HTERT RPE-1 (cell line): ENCODE results near the gene GNA15.

Experiments used
- in situ Hi-C: fragments of 300-500 bp; cut with MboI; formaldehyde crosslinking; loops from 4 replicates; pipeline ENCODE4 v1.14.3; 2020; ENCODE audit warnings: low sequenced_read_pairs

GNA15 gene

DNA sequence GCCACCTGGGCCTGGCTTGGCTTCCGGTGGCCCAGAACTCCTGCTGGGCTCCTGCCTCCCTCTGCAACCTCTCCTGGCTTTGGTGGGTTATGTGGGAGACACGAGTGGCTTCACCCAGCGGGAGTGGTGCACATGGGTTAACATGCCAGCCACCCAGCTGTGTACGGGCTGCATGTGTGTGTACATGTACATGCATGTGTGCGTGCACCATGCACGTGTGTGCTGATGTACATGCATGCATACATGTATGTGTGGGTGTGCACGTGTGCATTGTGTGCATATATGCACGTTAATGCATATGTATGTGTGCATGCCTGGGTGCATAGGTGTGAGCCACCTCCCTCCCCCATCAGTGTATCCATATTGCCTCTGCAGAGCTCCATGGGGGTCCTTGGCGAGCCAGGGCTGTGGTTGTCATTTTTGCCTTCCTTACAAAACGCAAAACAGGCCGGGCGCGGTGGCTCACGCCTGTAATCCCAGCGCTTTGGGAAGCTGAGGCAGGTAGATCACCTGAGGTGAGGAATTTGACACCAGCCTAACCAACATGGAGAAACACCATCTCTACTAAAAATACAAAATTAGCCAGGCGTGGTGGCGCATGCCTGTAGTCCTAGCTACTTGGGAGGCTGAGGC lies 29.2 kb upstream of the GNA15 start:
- in situ Hi-C loops, result no loop called here

DNA sequence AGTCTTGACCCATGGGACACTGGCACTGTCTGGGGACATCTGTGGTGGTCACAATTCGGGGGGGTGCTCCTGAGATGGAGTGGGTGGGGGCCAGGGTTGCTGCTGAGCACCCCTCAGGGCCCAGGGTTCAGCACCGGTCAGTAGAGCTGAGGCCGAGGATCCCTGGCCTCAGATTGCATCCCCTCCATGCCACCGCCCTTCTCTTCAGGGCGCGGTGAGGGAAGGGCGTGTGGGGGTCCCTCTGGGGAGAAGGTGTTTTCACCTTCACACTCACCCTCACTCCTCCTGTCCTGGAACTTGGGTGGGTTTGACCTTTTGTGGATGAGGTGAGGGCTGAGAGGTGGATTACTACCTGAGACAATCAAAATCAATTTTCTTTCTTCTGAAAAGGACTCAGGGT lies 28.2 kb upstream of the GNA15 start:
- in situ Hi-C loops, result no loop called here

DNA sequence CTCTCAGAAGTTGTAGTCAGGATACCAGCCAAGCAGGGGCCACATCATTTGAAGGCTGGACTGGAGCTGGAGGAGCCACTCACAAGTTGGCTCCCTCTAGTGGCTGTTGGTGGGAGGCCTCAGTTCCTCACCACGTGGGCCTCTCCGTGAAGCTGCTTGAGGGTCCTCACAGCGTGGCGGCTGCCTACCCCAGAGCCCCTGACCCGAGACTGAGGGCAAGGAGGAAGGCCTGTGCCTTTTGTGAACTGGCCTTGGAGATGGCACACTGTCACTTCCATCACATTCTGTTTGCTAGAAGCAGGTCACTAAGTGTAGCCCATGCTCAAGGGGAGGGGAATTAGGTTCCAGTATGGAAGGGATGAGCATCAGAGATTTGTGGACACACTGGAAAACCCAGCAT lies 27.1 kb upstream of the GNA15 start:
- in situ Hi-C loops, result no loop called here

DNA sequence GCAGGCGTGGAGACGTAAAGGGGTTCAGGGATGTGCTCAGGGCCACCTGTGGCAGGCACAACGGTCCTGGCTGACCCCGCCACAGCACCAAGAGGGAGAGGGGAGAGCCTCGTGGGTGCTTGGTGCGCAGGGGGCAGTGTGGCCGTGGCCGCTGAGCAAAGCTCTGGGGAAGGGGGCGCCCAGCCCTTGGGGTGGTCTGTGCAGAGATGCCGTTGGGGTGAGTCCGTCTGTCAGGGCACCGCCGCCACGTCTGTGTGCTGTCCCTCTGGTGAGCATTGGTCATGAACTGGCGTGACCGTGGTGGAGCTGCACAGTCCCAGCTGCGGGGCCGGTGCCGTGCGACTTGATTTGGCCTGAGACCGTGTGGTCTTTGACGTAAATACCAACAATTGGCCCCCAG lies 26.3 kb upstream of the GNA15 start:
- in situ Hi-C loops, result no loop called here

DNA sequence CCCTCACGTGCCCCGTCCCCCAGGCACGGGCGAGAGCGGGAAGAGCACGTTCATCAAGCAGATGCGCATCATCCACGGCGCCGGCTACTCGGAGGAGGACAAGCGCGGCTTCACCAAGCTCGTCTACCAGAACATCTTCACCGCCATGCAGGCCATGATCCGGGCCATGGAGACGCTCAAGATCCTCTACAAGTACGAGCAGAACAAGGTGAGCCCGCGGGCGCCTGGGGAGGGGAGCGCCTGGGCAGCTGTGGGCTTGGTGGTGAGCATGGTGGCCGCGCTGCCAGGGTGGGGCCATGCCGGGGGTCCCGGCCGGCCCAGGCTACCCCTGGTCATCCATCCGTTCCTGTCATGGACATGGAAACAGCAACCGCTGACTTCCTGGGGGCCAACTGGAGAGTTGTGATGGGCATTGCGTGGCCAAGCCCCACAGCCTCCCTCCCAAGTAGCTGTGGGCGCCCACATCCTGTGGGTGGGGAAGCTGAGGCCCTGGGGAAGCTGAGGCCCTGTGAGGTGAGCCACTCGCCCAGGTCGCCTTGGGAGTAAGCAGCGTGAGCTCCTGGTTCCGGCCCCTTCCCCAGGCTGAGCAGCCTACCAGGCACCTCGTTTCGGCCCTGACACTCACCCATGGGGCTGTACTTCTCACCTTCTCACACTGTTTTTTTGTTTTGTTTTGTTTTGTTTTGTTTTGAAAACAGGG lies 25.6 kb upstream of the GNA15 start:
- in situ Hi-C loops, result no loop called here

DNA sequence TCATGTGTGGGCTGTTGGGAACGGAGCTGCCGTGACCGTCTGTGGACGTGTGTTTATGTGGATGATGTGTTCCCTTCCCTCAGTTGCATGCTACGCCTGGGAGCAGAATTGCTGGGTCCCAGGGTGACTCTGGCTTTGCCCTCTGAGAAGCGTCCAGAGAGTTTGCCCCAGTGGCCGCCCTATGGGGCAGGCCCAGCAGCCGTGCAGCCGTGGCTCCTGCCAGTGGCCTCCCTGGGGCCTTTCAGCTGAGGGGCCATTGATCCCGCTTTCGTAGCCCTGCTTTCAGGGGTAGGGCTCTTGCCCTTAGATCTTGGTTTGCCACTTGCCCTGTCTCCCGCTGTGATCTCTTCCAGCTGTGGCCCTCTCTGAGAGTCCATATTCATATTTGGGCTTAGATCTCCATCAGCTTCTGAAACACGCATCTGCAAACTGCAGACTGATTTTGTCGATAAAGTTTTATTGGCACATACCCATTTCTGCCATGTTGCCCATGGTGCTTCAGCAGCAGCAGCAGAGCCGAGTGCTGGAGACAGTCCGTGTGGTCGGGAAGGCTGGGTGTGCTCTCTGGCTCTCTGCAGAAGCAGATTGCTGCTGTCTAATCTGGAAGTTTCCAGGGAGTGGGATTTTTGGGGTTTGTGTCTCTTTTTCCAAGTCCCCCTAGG lies 24.1 kb upstream of the GNA15 start:
- in situ Hi-C loops, result no loop called here

DNA sequence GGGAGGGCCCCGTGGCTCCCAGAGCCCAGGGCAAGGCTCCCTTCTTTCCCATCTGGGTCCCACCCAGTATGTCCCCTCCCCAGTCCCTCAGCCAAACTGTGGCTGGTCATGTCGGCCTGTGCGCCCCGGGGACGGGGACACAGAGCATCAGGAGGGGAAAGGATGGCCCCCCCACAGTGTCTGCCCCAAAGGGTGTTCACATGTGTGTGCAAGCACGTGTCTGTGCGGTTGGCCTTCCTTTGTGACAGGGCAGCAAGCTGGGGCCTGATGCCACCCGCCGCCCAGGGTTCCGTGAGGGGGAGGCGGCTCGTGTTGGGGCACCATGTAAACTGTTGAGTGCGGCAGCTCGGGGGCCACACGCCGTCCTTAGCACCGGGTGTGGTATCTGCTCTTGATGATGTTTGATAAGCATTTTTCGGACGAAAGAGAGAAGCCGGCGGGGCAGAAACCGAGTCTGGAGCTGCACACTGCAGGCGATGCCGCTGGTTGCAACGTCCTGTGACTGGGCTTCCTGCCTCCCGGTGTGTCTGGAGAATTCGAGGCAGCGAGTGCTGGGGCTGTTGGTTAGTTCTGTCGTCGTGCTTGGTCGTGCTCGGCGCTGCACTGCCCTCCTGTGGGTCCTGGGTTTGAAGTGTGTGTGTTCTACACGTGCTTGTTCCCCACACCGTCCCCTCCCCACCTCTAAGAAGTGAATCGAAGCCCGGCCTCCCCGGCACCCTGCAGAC lies 23.3 kb upstream of the GNA15 start:
- in situ Hi-C loops, result no loop called here

DNA sequence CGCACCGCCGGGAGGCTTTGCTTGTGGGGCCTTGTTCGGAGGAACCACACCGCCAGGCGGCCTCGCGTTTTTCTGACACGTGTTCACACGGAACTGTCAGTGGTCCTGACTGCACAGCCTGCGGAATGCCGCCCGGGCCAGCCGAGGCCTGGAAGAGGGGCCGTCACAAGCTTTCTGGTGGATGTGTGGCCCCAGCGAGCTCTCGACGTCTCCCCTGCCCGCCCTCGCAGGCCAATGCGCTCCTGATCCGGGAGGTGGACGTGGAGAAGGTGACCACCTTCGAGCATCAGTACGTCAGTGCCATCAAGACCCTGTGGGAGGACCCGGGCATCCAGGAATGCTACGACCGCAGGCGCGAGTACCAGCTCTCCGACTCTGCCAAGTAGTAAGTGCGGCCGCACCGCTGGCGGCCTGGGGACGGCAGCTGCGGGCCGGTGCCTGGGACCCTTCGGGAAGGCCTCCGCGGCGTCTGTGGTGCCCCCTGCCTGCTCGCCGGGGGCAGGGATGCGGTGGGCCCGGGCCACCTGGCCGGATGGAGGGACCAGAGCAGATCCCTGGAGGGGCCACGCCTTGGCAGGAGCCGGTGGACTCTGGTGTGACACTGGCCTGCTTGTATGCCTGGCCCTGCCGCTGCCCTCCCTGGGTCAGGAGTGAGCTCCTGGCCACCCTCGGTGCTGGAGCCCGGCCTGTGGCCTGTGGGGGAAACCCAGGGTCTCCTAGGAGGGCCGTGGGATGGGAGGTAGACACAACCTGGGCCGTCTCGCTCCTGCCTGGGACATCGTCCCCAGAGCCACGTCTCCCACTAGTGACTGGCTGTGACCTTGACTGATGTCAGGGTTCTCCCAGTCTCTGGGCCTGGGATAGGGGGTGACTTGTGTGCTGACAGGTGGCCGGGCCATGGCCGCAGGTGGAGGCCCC lies 22.5 kb upstream of the GNA15 start:
- in situ Hi-C loops, result no loop called here

DNA sequence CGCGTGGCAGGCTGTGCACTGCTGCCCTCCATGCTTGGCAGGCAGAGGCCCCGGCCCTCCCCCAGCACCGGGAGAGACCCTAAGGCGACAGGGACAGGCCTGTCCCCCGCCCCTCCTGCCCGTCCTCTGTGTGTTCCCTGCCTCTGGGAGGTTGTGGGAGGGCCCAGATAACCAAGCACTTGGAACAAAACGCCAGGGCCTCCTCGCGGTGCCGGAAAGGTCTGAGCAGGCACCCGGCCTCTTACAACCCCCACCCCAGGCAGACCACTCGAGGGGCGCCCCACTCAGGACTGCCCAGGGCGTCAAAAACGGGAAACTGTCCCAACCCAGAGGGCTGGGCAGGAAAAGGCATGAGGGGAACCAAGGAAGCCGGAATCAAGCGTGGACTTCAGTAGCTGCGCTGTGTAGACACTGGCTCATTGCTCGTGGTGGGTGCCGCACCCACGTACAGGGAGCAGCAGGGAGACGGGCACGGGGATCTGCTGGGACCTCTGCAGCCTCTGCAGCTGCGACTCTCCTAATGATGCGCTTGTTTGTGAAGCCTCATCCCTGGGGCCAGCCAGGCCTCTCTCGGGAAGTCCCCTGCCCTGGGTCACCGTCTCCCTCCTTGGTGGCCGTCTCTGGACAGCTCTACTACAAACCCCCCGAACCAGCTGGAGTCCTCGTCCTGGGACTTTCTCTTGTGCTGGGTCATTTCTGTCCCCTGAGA lies 21.7 kb upstream of the GNA15 start:
- in situ Hi-C loops, result no loop called here

DNA sequence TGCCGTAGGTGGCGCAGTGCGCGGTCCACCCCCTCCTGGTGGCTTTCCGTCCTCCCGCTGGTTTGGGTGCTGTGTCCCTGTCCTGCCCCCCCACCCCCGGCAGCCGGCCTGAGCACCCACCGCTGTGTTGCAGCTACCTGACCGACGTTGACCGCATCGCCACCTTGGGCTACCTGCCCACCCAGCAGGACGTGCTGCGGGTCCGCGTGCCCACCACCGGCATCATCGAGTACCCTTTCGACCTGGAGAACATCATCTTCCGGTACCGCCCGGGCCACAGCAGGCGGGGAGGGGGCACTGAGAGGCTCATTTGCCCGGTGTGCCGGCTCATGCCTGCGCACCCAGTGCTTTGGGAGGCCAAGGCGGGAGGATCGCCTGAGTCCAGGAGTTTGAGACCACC lies 21.0 kb upstream of the GNA15 start:
- in situ Hi-C loops, result no loop called here

DNA sequence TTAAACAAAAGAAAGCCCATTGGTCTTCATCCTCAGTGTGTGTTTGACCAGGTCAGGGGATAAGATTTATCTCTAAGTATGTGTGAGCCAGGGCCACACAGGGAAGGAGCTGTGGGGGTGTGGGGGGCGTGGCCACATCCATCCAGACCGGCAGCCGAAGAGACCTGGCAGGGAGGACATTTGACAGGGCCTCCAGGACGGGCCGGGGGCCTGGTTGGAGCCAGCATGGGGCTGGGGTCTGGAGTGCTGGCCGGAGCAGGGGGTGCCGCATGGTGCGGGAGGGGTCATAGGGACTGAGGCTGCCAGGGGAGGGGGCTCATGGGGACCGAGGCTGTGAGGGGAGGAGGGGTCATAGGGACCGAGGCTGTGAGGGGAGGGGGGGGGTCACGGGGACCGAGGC lies 20.4 kb upstream of the GNA15 start:
- in situ Hi-C loops, result no loop called here

DNA sequence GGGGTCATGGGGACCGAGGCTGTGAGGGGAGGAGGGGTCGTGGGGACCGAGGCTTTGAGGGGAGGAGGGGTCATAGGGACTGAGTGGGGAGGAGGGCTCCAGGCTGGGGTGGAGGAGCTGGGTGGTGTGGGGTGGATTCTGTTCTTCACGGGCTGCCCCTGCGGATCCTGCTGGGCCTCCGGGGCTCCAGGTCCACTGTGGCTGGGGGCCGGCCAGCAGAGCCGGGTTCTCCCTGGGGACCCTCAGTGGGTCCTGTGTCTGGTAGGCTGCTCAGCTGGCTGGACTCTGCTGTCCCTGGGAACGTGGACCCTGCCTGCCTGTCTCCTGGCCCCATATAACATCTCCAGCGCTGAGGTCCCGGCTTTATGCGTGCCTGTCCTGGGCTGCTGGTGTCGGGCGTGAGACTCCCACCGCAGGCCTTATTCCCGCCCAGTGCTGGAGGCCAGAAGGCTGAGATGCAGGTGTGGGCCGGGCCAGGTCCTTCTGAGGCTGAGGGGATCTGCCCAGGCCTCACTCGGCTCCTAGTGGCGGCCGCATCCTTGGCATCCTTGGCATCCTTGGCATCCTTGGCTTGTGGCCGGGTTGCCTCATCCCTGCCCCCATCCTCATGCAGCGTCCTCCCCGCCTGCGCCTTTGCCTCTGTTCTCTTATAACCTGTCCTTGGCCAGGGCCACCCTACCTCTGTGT lies 19.8 kb upstream of the GNA15 start:
- in situ Hi-C loops, result no loop called here

DNA sequence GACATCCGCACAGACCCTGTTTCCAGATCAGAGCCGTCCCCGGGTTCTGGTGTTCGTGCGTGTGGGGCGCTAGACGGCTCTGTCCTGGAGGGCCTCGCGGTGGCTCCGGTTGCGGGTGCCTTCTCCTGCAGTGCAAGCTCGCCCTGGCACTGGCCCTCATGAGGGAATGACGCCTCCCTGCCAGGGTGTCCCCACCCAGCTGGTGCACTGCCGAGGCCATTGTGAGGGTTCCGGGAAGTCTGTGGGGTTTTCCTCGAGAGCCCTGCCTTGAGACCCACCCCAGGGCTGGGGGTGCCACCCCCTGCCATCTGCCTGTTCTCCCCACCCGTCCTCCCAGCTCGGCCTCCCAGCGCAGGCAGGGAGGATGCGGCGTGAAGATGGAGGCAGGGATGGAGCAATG lies 19.2 kb upstream of the GNA15 start:
- in situ Hi-C loops, result no loop called here

DNA sequence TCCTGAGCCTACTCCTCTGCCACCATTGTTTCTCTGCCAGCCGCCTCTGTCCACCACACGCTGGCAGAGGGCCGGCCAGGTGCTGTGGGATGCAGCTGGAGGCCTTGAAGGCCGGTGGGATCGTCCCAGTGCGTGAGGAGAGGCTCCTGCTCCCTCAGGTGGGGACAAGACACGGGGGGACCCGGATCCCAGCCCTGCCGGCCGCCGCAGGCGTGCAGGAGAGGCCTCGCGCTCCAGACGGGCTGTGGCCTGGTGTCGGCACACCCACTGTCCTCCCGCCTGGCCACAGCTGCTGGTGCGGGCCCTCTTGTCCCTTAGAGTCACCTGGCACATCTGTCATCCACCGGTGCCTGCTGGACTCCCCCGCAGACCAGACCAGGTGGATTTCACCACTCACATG lies 18.1 kb upstream of the GNA15 start:
- in situ Hi-C loops, result no loop called here

DNA sequence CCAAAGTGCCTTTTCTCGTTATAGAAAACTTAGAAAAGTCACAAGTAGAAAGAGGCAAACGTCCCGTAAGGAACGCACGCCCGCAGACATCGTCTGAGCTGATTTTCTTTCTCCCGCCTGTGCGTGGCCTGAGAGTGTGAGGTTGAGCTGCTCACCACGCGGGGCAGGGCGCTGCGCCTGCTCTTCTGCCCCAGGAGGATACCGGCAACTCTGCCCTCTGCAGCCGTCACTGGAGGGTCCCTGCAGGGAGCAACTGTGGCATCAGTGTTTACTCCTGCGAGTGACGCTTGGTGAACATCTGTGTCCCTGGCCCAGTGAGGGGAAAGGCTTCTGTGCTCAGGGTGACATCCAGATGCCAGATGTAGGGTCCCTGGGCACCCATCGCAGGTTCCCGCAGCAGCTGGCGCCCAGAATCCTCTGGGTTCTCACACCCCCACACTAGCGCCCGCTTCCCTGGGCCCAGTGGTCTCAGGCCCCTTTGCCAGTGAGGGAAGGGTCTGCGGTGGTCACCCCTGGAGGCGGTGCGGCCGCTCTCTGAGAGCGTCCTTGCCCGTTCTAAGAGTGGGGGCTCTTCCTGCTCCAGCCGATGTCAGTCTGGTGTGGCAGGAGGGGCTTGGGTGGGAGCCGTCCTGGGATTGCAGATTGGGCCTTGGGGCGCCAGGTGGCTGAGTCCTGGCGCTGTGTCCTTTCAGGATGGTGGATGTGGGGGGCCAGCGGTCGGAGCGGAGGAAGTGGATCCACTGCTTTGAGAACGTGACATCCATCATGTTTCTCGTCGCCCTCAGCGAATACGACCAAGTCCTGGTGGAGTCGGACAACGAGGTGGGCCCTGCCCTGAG lies 17.4 kb upstream of the GNA15 start:
- in situ Hi-C loops, result no loop called here

DNA sequence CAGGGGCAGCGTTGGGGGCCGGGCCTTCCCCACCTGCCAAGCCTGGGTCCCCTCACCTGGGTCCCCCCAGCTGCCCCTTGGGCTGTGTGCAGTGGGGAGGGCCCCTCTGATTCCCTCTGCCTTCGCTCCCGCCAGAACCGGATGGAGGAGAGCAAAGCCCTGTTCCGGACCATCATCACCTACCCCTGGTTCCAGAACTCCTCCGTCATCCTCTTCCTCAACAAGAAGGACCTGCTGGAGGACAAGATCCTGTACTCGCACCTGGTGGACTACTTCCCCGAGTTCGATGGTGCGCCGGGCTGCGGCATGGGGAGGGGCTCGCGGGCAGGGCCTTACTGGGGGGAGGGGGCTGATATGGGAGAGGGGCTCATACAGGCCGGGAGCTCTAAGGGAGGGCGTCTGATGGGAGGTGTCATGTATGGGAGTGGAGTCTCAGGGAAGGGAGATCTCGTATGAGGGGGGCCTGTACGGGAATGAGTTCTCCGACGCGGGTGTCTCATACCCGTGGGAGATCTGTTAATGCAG lies 16.7 kb upstream of the GNA15 start:
- in situ Hi-C loops, result no loop called here

DNA sequence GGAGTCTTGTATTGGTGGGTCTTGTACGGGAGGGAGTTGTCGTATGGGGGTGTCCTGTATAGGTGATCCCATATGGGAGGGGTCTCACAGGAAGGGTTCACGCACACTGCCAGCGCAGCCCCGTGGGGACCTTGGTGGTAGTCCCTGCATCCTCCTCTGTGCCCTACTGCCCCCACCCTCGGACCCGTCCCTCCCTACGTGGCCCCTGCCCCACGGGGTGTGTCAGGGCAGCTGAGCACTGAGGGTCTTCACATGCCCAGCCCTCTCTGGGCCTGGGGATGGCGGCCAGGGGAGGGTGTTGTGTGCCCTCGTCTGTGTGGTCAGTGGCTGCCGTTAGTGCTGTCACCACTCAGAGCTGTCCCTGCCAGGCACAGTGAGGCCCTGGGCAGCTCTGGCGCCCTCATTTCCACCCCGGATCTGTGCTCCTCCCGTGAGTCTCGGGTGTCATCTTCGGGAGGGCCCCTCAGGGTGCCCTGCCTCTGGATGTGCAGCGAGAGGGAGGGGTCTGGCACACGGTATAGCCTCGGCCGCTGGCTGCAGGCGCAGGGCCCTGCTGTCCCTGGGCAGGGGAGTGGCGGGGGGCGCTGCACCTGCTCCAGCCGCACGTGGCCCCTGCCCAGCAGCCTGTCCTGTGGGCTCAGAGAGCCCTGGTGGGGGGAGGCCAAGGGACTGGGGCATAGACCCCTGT lies 16.0 kb upstream of the GNA15 start:
- in situ Hi-C loops, result no loop called here
